ENCODE measurements around the gene ASTN2.

- no peak for TF ChIP-seq ETS2 (tag; IDR thresholded peaks at IDR 0.05; ENCODE audit: borderline replicate concordance, poor library complexity, severe bottlenecking)
- TF ChIP-seq NFYB (IDR thresholded peaks at IDR 0.05; ENCODE audit: extremely low read depth, insufficient read length): no peak
- TF ChIP-seq ILF3 (IDR thresholded peaks at IDR 0.05; ENCODE audit: borderline replicate concordance): no peak
- no peak for TF ChIP-seq EZH2 (IDR thresholded peaks at IDR 0.05; ENCODE audit: borderline replicate concordance, low read depth, low read length)
- no peak for TF ChIP-seq EHMT2 (IDR thresholded peaks at IDR 0.05)
- TF ChIP-seq RBM15 (IDR thresholded peaks at IDR 0.05; ENCODE audit: insufficient read depth, low read length): no peak
- TF ChIP-seq HINFP (tag; conservative IDR thresholded peaks at IDR 0.05; ENCODE audit: low read depth): no peak
- TF ChIP-seq FOXO4 (CRISPR knock-in tag; IDR thresholded peaks at IDR 0.05): no peak
- no peak for TF ChIP-seq CTCF (IDR thresholded peaks at IDR 0.05 in 2 of 3, conservative IDR thresholded peaks at IDR 0.05 in 1 of 3; ENCODE audit: insufficient read depth in 2 of 3, low read depth in 1 of 3, low read length in 3 of 3)
- no peak for TF ChIP-seq CREM (IDR thresholded peaks at IDR 0.05; ENCODE audit: low read depth)
These were observed 848.9 kb downstream of the ASTN2 start for GRCh38 chr9:116565986-116566385.

Data from K562 (cell line).